ENCODE results near the gene THAP9. TPM values are rescaled to one million over a fixed set of nuclear protein-coding genes. Genes with fewer than 3 reads are reported as not detected.
A peak's percentile ranks its signal among the peaks of the same experiment; 100 is the strongest.

THAP9 gene
- polyA plus RNA-seq, 1 donor from 2014 or later = 11.7 TPM

- Histone ChIP-seq H3K27me3 (ENCODE audit: insufficient read depth, low read depth, low read length) (no peaks in the 10 kb centered on the region), H2AFZ (ENCODE audit: low read depth, low read length) (no peak overlapping the region), H3K27ac (ENCODE audit: low read length) (no peak overlapping the region), H3K4me3 (ENCODE audit: low read length) (no peak overlapping the region), H3K79me2 (replicated peaks; ENCODE audit: insufficient read depth, low read length) (no peaks in the 10 kb centered on the region), H3K9ac (ENCODE audit: low read length) (no peak overlapping the region), H3F3A (ENCODE audit: insufficient read depth, low read length, poor library complexity, severe bottlenecking) (no peaks in the 10 kb centered on the region), H3K9me3 (ENCODE audit: low read length) (no peaks in the 10 kb centered on the region), H3K4me2 (ENCODE audit: low read length) (no peak overlapping the region), H3K9me2 (ENCODE audit: insufficient read depth, low read length) (no peaks in the 10 kb centered on the region), H4K20me1 (ENCODE audit: insufficient read depth) (no peaks in the 10 kb centered on the region), H3K36me3 (ENCODE audit: insufficient read depth, low read length) (no peaks in the 10 kb centered on the region)
- TF ChIP-seq EP300 (conservative IDR thresholded peaks at IDR 0.05; ENCODE audit: poor library complexity, severe bottlenecking) (no peak), MXI1 (conservative IDR thresholded peaks at IDR 0.05; ENCODE audit: poor library complexity, severe bottlenecking) (no peak), CTCF (IDR thresholded peaks at IDR 0.05; ENCODE audit: poor library complexity, severe bottlenecking) (no peak), RAD21 (conservative IDR thresholded peaks at IDR 0.05) (no peak), POLR2AphosphoS5 (IDR thresholded peaks at IDR 0.05) (no peak), SMC3 (conservative IDR thresholded peaks at IDR 0.05; ENCODE audit: poor library complexity) (no peak), REST (IDR thresholded peaks at IDR 0.05; ENCODE audit: borderline replicate concordance) (no peak), EZH2 (IDR thresholded peaks at IDR 0.05; ENCODE audit: borderline replicate concordance, insufficient read depth, low read length, poor library complexity, severe bottlenecking) (no peak), TAF1 (IDR thresholded peaks at IDR 0.05; ENCODE audit: low read depth) (no peak)
Measured at GRCh38 chr4:82948647-82949204, 48.2 kb downstream of the THAP9 start.

GRCh38 chr4:82951196-82951595 lies 50.7 kb downstream of the THAP9 start:
- no peaks in the 10 kb centered on the region for H3F3A ChIP-seq (ENCODE audit: insufficient read depth, low read length, poor library complexity, severe bottlenecking)
- TF ChIP-seq POLR2AphosphoS5 (IDR thresholded peaks at IDR 0.05) (no peak), RAD21 (conservative IDR thresholded peaks at IDR 0.05) (no peak)
- no peaks in the 10 kb centered on the region for H3K9me2 ChIP-seq (ENCODE audit: insufficient read depth, low read length)
- no peaks in the 10 kb centered on the region for H3K79me2 ChIP-seq (replicated peaks; ENCODE audit: insufficient read depth, low read length)
- no peaks in the 10 kb centered on the region for H3K27me3 ChIP-seq (ENCODE audit: insufficient read depth, low read depth, low read length)
- H2AFZ ChIP-seq (ENCODE audit: low read depth, low read length) = no peak overlapping the region
- H4K20me1 ChIP-seq (ENCODE audit: insufficient read depth) = no peaks in the 10 kb centered on the region
- H3K4me2 ChIP-seq (ENCODE audit: low read length) = peak overlapping the region; percentile 18
- H3K27ac ChIP-seq (ENCODE audit: low read length) = no peak overlapping the region
- no peak overlapping the region for H3K9ac ChIP-seq (ENCODE audit: low read length)
- H3K9me3 ChIP-seq (ENCODE audit: low read length) = no peaks in the 10 kb centered on the region
- H3K36me3 ChIP-seq (ENCODE audit: insufficient read depth, low read length) = no peaks in the 10 kb centered on the region
- H3K4me3 ChIP-seq (ENCODE audit: low read length) = no peak overlapping the region
